Spleen (tissue), 11 donors: ENCODE data around the gene PSD. TPM values are rescaled to one million over a fixed set of nuclear protein-coding genes. Genes with fewer than 3 reads are reported as not detected.

Experiments
- DNase-seq: peaks from one replicate; pipeline ENCODE4 v3.0.0-alpha.2; 2020
- H3K27ac ChIP-seq, 8 donors: fragments of 200-600 bp; sonication (generic) in 7 of 8; 1 replicate in 4 of 8; 2 replicates in 4 of 8; pipeline versions ENCODE4 v1.5.0 to v1.8.0; 2016 to 2021; ENCODE audit warnings: inconsistent platforms in 4 of 8, mild to moderate bottlenecking in 4 of 8, moderate library complexity in 1 of 8
- H3K27me3 ChIP-seq, 7 donors: fragments of 200-600 bp; sonication (generic) in 6 of 7; replicated peaks in 1 of 7; 1 replicate in 4 of 7; 2 replicates in 3 of 7; pipeline versions ENCODE4 v1.5.0 to v1.8.0; 2016 to 2021; ENCODE audit warnings: inconsistent platforms in 3 of 7, mild to moderate bottlenecking in 1 of 7
- H3K36me3 ChIP-seq, 6 donors: fragments of 200-600 bp; sonication (generic) in 5 of 6; 1 replicate in 4 of 6; 2 replicates in 2 of 6; pipeline versions ENCODE4 v1.5.0 to v1.8.0; 2016 to 2021; ENCODE audit warnings: inconsistent platforms in 2 of 6
- H3K4me1 ChIP-seq, 6 donors: fragments of 200-600 bp; sonication (generic) in 5 of 6; 1 replicate in 3 of 6; 2 replicates in 3 of 6; pipeline versions ENCODE4 v1.5.0 to v1.8.0; 2016 to 2021; ENCODE audit warnings: inconsistent platforms in 3 of 6
- H3K4me3 ChIP-seq, 8 donors: fragments of 200-600 bp; sonication (generic) in 7 of 8; 1 replicate in 4 of 8; 2 replicates in 4 of 8; pipeline versions ENCODE4 v1.5.0 to v1.8.0; 2016 to 2021; ENCODE audit warnings: inconsistent platforms in 4 of 8, mild to moderate bottlenecking in 4 of 8, moderate library complexity in 2 of 8
- H3K9me3 ChIP-seq, 8 donors: fragments of 200-600 bp; sonication (generic) in 7 of 8; 1 replicate in 4 of 8; 2 replicates in 4 of 8; pipeline versions ENCODE4 v1.5.0 to v1.8.0; 2016 to 2021; ENCODE audit warnings: inconsistent platforms in 4 of 8
- CTCF ChIP-seq, 11 experiments: fragments of 200-600 bp in 7 of 11; fragments of 450-650 bp in 4 of 11; sonication (generic) in 4 of 11; IDR thresholded peaks in 8 of 11; conservative IDR thresholded peaks in 3 of 11; 1 replicate in 7 of 11; 2 replicates in 4 of 11; pipeline versions ENCODE4 v1.4.0 to v1.8.0; 2016 to 2021; ENCODE audit warnings: antibody characterized with exemption in 11 of 11, inconsistent platforms in 4 of 11, mild to moderate bottlenecking in 1 of 11
- POLR2A ChIP-seq, 3 donors: fragments of 450-650 bp; IDR thresholded peaks; one replicate each; pipeline ENCODE4 v1.5.1; 2017; ENCODE audit warnings: antibody characterized with exemption in 3 of 3, mild to moderate bottlenecking in 1 of 3
- POLR2AphosphoS5 ChIP-seq, 3 donors: sonication (generic); formaldehyde crosslinking; IDR thresholded peaks; one replicate each; pipeline ENCODE4 v1.5.1; 2017; ENCODE audit warnings: antibody characterized with exemption in 3 of 3
- WGBS, 5 donors: extraction: QIAGEN DNeasy Blood & Tissue Kit in 3 of 5; methylation state at CpG; one replicate each; pipeline versions ENCODE4 v1.1.5 to v1.1.7; 2013 to 2018; 5-methylcytosine and 5-hydroxymethylcytosine counted together
- intact Hi-C: fragments of 100-400 bp; cut with DNase I; formaldehyde crosslinking; loops from one replicate; pipeline ENCODE4 v1.15.0; 2023; ENCODE audit warnings: low total_unique reads
- microRNA-seq, 3 donors: library from miRNA; unstranded; fragments of <30 nt; microRNA quantifications; one replicate each; pipeline versions ENCODE4 to v1.1.0, GENCODE V29; 2019 to 2020
- polyA plus RNA-seq, 3 donors: library from polyadenylated mRNA; stranded (reverse); fragments of 200-250 nt; gene quantifications; one replicate each; pipeline ENCODE4 v1.2.1, GENCODE V29; 2013
- small RNA-seq, 4 donors: library from RNA; depleted of rRNA; stranded (forward); fragments of <200 nt; gene quantifications; one replicate each; pipeline ENCODE3, GENCODE V24; 2016
- total RNA-seq, 7 donors: library from RNA; depleted of rRNA in 3 of 7; stranded (reverse); fragments of >200 nt in 3 of 7; fragmentation: NEBNext Ultra II Directional in 4 of 7; extraction: Animal tissue kit (Norgen Biotek cat#: 25700) in 4 of 7; gene quantifications; one replicate each; pipeline versions ENCODE4 v1.1.0 to v1.2.1, GENCODE V29; 2016 to 2021
- donor health status: healthy with polysubstance abuse.
- donor health status: DM: no; HTN: no; CAD: no; lungs with moderate emphysema.
- donor health status: DM: no; HTN: no; CAD: no.
- donor health status: Bipolar disorder and iron deficiency.
- donor health status: healthy.
- donor health status: DM: no; HTN: no; CAD: no.
- donor health status: DM: yes; HTN: yes; CAD: no.

The PSD gene
- total and polyA plus RNA-seq, 10 donors, result 0.59 to 2.5 (median 1.2) TPM

- DNase-seq, result no peak
- H3K4me3 ChIP-seq, result no peak overlapping the region
- no peaks in the 10 kb centered on the region for H3K4me1 ChIP-seq
- 86 to 96% (median 92%) methylated on average over 4 of the region's 4 CpGs for WGBS, 5 donors
- H3K27me3 ChIP-seq, result no peaks in the 10 kb centered on the region
- no peak overlapping the region for H3K27ac ChIP-seq
- H3K36me3 ChIP-seq, result peaks cover 7 to 100% (median 78%) of the 10 kb centered on the region in 6 donors
- H3K9me3 ChIP-seq, result no peaks in the 10 kb centered on the region
- intact Hi-C loops, result no loop called here
- TF ChIP-seq POLR2AphosphoS5 (IDR thresholded peaks at IDR 0.05) (no peak), CTCF (IDR thresholded peaks at IDR 0.05 in 8 of 11, conservative IDR thresholded peaks at IDR 0.05 in 3 of 11) (no peak), POLR2A (IDR thresholded peaks at IDR 0.05) (no peak)
Observed at GRCh38 chr10:102358712-102359382, 59.7 kb downstream of the PSD start.

- intact Hi-C loops, result loop anchor here (5.0 kb wide), 2 partner anchors 127 to 187 kb away; partner anchors contain the start of gene ELOVL3
- Histone ChIP-seq H3K36me3 (peaks cover 0 to 100% (median 68%) of the 10 kb centered on the region in 6 donors), H3K9me3 (no peaks in the 10 kb centered on the region), H3K27me3 (no peaks in the 10 kb centered on the region), H3K4me1 (no peaks in the 10 kb centered on the region), H3K27ac (no peak overlapping the region), H3K4me3 (no peak overlapping the region)
- DNase-seq, result no peak
- TF ChIP-seq POLR2AphosphoS5 (IDR thresholded peaks at IDR 0.05) (no peak), POLR2A (IDR thresholded peaks at IDR 0.05) (no peak), CTCF (IDR thresholded peaks at IDR 0.05 in 8 of 11, conservative IDR thresholded peaks at IDR 0.05 in 3 of 11) (no peak)
- 95 to 98% (median 96%) methylated on average over 3 of the region's 3 CpGs for WGBS, 5 donors
Observed at GRCh38 chr10:102354451-102354850, 64.1 kb downstream of the PSD start.

Small RNA genes lying within 50 kb of the gene (microRNA-seq; reads per million reads assigned to microRNA genes)
- gene MIR146B, result 2,081 to 5,358 (median 4,529) reads per million in 3 donors

Small RNA genes lying within 50 kb of the gene (small RNA-seq; reads per million reads assigned to genes)
- 3,370 to 4,350 (median 3,432) reads per million in 4 donors for gene MIR146B

Other genes starting within 250 kb of the PSD start
- gene ELOVL3, start 192.5 kb downstream of the PSD start, total RNA-seq, result 1 to 10 TPM in 1 of 7 donors, under 1 TPM in 4, not detected in 2; 0.26 to 2.0 (median 0.64) TPM
- gene ELOVL3, start 192.5 kb downstream of the PSD start, polyA plus RNA-seq, result 1 to 10 TPM in 2 of 3 donors, under 1 TPM in 1; 0.08 to 1.1 (median 1.1) TPM
- gene PITX3, start 177.3 kb downstream of the PSD start, total RNA-seq, result not detected
- not detected for gene PITX3, start 177.3 kb downstream of the PSD start, polyA plus RNA-seq
- 10 to 100 TPM; 36.4 to 42.1 (median 41.3) TPM for gene GBF1, start 173.3 kb downstream of the PSD start, total RNA-seq
- gene GBF1, start 173.3 kb downstream of the PSD start, polyA plus RNA-seq, result 10 to 100 TPM in 1 of 3 donors, 1 to 10 TPM in 2; 5.8 to 11.5 (median 7.3) TPM
- 100 to 1,000 TPM in 3 of 7 donors, 10 to 100 TPM in 4; 51.6 to 161 (median 75.2) TPM for gene NFKB2, start 23.1 kb downstream of the PSD start, total RNA-seq
- 10 to 100 TPM; 34.7 to 55.2 (median 51.9) TPM for gene NFKB2, start 23.1 kb downstream of the PSD start, polyA plus RNA-seq
- 10 to 100 TPM; 16.7 to 27.9 (median 22.8) TPM for gene FBXL15, start 2.1 kb upstream of the PSD start, total RNA-seq
- gene FBXL15, start 2.1 kb upstream of the PSD start, polyA plus RNA-seq, result 10 to 100 TPM; 17.6 to 28.7 (median 23.6) TPM
- 10 to 100 TPM; 35.3 to 48.4 (median 43.0) TPM for gene CUEDC2, start 13.8 kb upstream of the PSD start, total RNA-seq
- 10 to 100 TPM; 48.5 to 59.1 (median 58.7) TPM for gene CUEDC2, start 13.8 kb upstream of the PSD start, polyA plus RNA-seq
- gene C10orf95, start 32.8 kb upstream of the PSD start, total RNA-seq, result under 1 TPM in 4 of 7 donors, not detected in 3; 0.33 to 0.77 (median 0.47) TPM
- gene C10orf95, start 32.8 kb upstream of the PSD start, polyA plus RNA-seq, result under 1 TPM; 0.06 to 0.33 (median 0.18) TPM
- gene ACTR1A, start 83.9 kb upstream of the PSD start, total RNA-seq, result 10 to 100 TPM; 64.0 to 90.8 (median 76.7) TPM
- gene ACTR1A, start 83.9 kb upstream of the PSD start, polyA plus RNA-seq, result 10 to 100 TPM; 25.5 to 54.3 (median 34.7) TPM
- gene SUFU, start 85.2 kb upstream of the PSD start, total RNA-seq, result 10 to 100 TPM; 11.4 to 21.9 (median 15.1) TPM
- gene SUFU, start 85.2 kb upstream of the PSD start, polyA plus RNA-seq, result 1 to 10 TPM; 2.0 to 6.3 (median 2.8) TPM
- gene TRIM8, start 225.7 kb upstream of the PSD start, total RNA-seq, result 100 to 1,000 TPM in 2 of 7 donors, 10 to 100 TPM in 5; 86.3 to 116 (median 94.9) TPM
- gene TRIM8, start 225.7 kb upstream of the PSD start, polyA plus RNA-seq, result 10 to 100 TPM; 23.5 to 37.6 (median 27.0) TPM